H9 (cell line): ENCODE results near the gene EPB41L4B. TPM values are rescaled to one million over a fixed set of nuclear protein-coding genes. Genes with fewer than 3 reads are reported as not detected.
A peak's percentile ranks its signal among the peaks of the same experiment; 100 is the strongest.

Source experiments
- DNase-seq: peaks from one replicate; pipeline ENCODE4 v3.0.0-alpha.2; 2017
- H2AFZ ChIP-seq: one replicate; pipeline ENCODE4 v1.6.1; 2013; ENCODE audit warnings: mild to moderate bottlenecking, low read length, control low read depth, moderate library complexity
- H2AK5ac ChIP-seq: 2 replicates; pipeline ENCODE4 v1.6.1; 2013; ENCODE audit warnings: low read length, control low read depth, mixed read lengths; ENCODE audit not compliant: insufficient read length
- H2BK120ac ChIP-seq: one replicate; pipeline ENCODE4 v1.6.1; 2013; ENCODE audit warnings: low read depth, mild to moderate bottlenecking, low read length, control low read depth, inconsistent platforms; ENCODE audit not compliant: poor library complexity, severe bottlenecking
- H2BK12ac ChIP-seq: 2 replicates; pipeline ENCODE4 v1.6.1; 2013; ENCODE audit warnings: low read length, control low read depth, mixed read lengths, low read depth; ENCODE audit not compliant: insufficient read length
- H2BK15ac ChIP-seq: 2 replicates; pipeline ENCODE4 v1.6.1; 2013; ENCODE audit warnings: low read depth, low read length, control low read depth
- H2BK20ac ChIP-seq: one replicate; pipeline ENCODE4 v1.6.1; 2013; ENCODE audit warnings: low read depth, mild to moderate bottlenecking, low read length, control low read depth, inconsistent platforms; ENCODE audit not compliant: poor library complexity, severe bottlenecking
- H2BK5ac ChIP-seq: 2 replicates; pipeline ENCODE4 v1.6.1; 2013; ENCODE audit warnings: low read length, control low read depth, mixed read lengths; ENCODE audit not compliant: insufficient read length
- H3K14ac ChIP-seq: 2 replicates; pipeline ENCODE4 v1.6.1; 2013; ENCODE audit warnings: low read length, control low read depth; ENCODE audit not compliant: insufficient read depth
- H3K18ac ChIP-seq: 2 replicates; pipeline ENCODE4 v1.6.1; 2013; ENCODE audit warnings: low read depth, mild to moderate bottlenecking, mixed read lengths, low read length, control low read depth; ENCODE audit not compliant: insufficient read length
- H3K23ac ChIP-seq: 2 replicates; pipeline ENCODE4 v1.6.1; 2013; ENCODE audit warnings: low read length, control low read depth, mixed read lengths, low read depth; ENCODE audit not compliant: insufficient read length
- H3K23me2 ChIP-seq: 2 replicates; pipeline ENCODE4 v1.6.1; 2013; ENCODE audit warnings: low read depth, mild to moderate bottlenecking, mixed read lengths, low read length, control low read depth; ENCODE audit not compliant: insufficient read length, poor library complexity, severe bottlenecking
- H3K27ac ChIP-seq: 2 replicates; pipeline ENCODE4 v1.5.1; 2013; ENCODE audit warnings: low read length, control low read depth, mixed read lengths, low read depth; ENCODE audit not compliant: insufficient read length
- H3K27me3 ChIP-seq: 2 replicates; pipeline ENCODE4 v1.6.1; 2013; ENCODE audit warnings: low read length, control low read depth, inconsistent platforms; ENCODE audit not compliant: insufficient read depth
- H3K4ac ChIP-seq: 2 replicates; pipeline ENCODE4 v1.6.1; 2013; ENCODE audit warnings: low read depth, mild to moderate bottlenecking, control low read depth, inconsistent platforms, low read length, moderate library complexity
- H3K4me1 ChIP-seq: 2 replicates; pipeline ENCODE4 v1.6.1; 2013; ENCODE audit warnings: low read length, control low read depth, inconsistent platforms; ENCODE audit not compliant: insufficient read depth
- H3K4me2 ChIP-seq: 2 replicates; pipeline ENCODE4 v1.6.1; 2013; ENCODE audit warnings: low read length, control low read depth, mixed read lengths; ENCODE audit not compliant: insufficient read length, insufficient read depth
- H3K56ac ChIP-seq: 2 replicates; pipeline ENCODE4 v1.6.1; 2013; ENCODE audit warnings: low read depth, mild to moderate bottlenecking, mixed read lengths, low read length, control low read depth; ENCODE audit not compliant: insufficient read length
- H3K79me1 ChIP-seq: 2 replicates; pipeline ENCODE4 v1.6.1; 2013; ENCODE audit warnings: low read depth, mild to moderate bottlenecking, moderate library complexity, low read length, control low read depth, inconsistent platforms; ENCODE audit not compliant: insufficient read depth, poor library complexity, severe bottlenecking
- H3K79me2 ChIP-seq: 2 replicates; pipeline ENCODE4 v1.6.1; 2013; ENCODE audit warnings: low read length, control low read depth, inconsistent platforms; ENCODE audit not compliant: insufficient read depth
- H3K9ac ChIP-seq: 2 replicates; pipeline ENCODE4 v1.6.1; 2013; ENCODE audit warnings: low read length, control low read depth, mixed read lengths; ENCODE audit not compliant: insufficient read length; ENCODE audit errors: extremely low read depth
- H3K9me3 ChIP-seq: one replicate; pipeline ENCODE4 v1.6.1; 2013; ENCODE audit warnings: low read depth, low read length, inconsistent platforms; ENCODE audit not compliant: control insufficient read depth
- H3T11ph ChIP-seq: one replicate; pipeline ENCODE4 v1.6.1; 2013; ENCODE audit warnings: mild to moderate bottlenecking, low read length, control low read depth, inconsistent platforms
- H4K20me1 ChIP-seq: one replicate; pipeline ENCODE4 v1.6.1; 2013; ENCODE audit not compliant: control insufficient read depth, insufficient read length, insufficient read depth
- H4K5ac ChIP-seq: 2 replicates; pipeline ENCODE4 v1.6.1; 2013; ENCODE audit warnings: low read depth, mild to moderate bottlenecking, mixed read lengths, low read length, control low read depth; ENCODE audit not compliant: insufficient read length
- H4K8ac ChIP-seq: replicated peaks from 2 replicates; pipeline ENCODE4 v1.6.1; 2013; ENCODE audit warnings: low read length, control low read depth, mixed read lengths, low read depth; ENCODE audit not compliant: insufficient read length
- H4K91ac ChIP-seq: 2 replicates; pipeline ENCODE4 v1.6.1; 2013; ENCODE audit warnings: low read depth, mild to moderate bottlenecking, moderate library complexity, mixed read lengths, low read length, control low read depth; ENCODE audit not compliant: insufficient read length
- H3K27ac Mint-ChIP-seq, 3 experiments: 2 replicates in 2 of 3; 3 replicates in 1 of 3; pipeline ENCODE4 v1.8.0; 2020 to 2021; ENCODE audit warnings: mixed read lengths in 3 of 3, mild to moderate bottlenecking in 1 of 3, moderate library complexity in 1 of 3
- H3K27me3 Mint-ChIP-seq: 2 replicates; pipeline ENCODE4 v1.8.0; 2021; ENCODE audit warnings: low read depth, mild to moderate bottlenecking, moderate library complexity, mixed read lengths
- H3K36me3 Mint-ChIP-seq, 3 experiments: 2 replicates in 2 of 3; 3 replicates in 1 of 3; pipeline ENCODE4 v1.8.0; 2020 to 2021; ENCODE audit warnings: low read depth in 3 of 3, mixed read lengths in 3 of 3; ENCODE audit not compliant: insufficient read depth in 1 of 3
- H3K4me1 Mint-ChIP-seq, 2 experiments: 2 replicates each; pipeline ENCODE4 v1.8.0; 2020; ENCODE audit warnings: mixed read lengths in 2 of 2
- H3K4me3 Mint-ChIP-seq, 2 experiments: 2 replicates in 1 of 2; 3 replicates in 1 of 2; pipeline ENCODE4 v1.8.0; 2020 to 2021; ENCODE audit warnings: mild to moderate bottlenecking in 2 of 2, mixed read lengths in 2 of 2, moderate library complexity in 1 of 2
- H3K9me3 Mint-ChIP-seq, 2 experiments: 2 replicates in 1 of 2; 3 replicates in 1 of 2; pipeline ENCODE4 v1.8.0; 2020; ENCODE audit warnings: mild to moderate bottlenecking in 2 of 2, mixed read lengths in 2 of 2, moderate library complexity in 1 of 2
- WGBS: extraction: QIAGEN DNeasy Blood & Tissue Kit; methylation state at CpG from one replicate; pipeline ENCODE4 v1.1.7; 2013; ENCODE audit warnings: missing lambda C conversion rate, low lambda C conversion rate, mixed read lengths; ENCODE audit not compliant: insufficient read length; ENCODE audit errors: extremely low coverage; 5-methylcytosine and 5-hydroxymethylcytosine counted together
- total RNA-seq: library from RNA; stranded (reverse); gene quantifications from 2 replicates; pipeline ENCODE4 v1.2.1, GENCODE V29; 2021
- TF ChIP-seq, protein P1 (sequence below): fragments of 200-600 bp; sonication (generic); conservative IDR thresholded peaks from 3 replicates; pipeline ENCODE4 v1.8.0; 2021; ENCODE audit warnings: antibody characterized with exemption, mild to moderate bottlenecking

Gene EPB41L4B
- total RNA-seq, 1 experiment from 2014 or later = 18.9 TPM

DNA sequence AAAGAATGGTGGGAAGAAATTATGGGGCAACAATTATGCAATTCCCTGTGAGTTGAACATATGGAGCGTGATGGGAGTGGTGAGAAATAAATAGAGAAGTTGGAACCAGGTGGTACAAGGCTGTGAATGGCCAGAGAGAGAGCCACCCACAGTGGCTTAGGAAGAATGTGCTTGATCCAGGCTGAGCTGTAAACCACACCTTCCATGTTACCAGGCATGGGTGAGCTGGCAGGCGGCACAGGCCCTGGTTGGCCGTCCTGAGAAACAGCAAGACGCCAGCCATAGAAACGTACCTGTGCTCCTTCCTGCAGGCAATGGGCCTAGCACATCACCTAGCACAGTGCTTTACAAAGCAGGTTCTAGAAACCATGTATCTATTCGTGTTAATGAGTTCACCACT lies 74.3 kb downstream of the EPB41L4B start:
- peaks cover 3 to 19% (median 6%) of the 10 kb centered on the region in 3 experiments; a peak in 6 of 7 replicates for H3K36me3 Mint-ChIP-seq
- no peaks in the 10 kb centered on the region for H3K27me3 ChIP-seq
- no peak overlapping the region for H2BK15ac ChIP-seq
- no peak overlapping the region for H3K18ac ChIP-seq
- H2BK5ac ChIP-seq = no peak overlapping the region
- no peaks in the 10 kb centered on the region for H3K79me2 ChIP-seq
- no peak overlapping the region for H3K23ac ChIP-seq
- H4K20me1 ChIP-seq = no peaks in the 10 kb centered on the region
- no peak overlapping the region for H2BK120ac ChIP-seq
- H2BK12ac ChIP-seq = no peak overlapping the region
- peaks cover 35 to 41% of the 10 kb centered on the region in 2 experiments for H3K4me1 Mint-ChIP-seq
- DNase-seq = no peak
- no CpG with 5 or more reads among the region's 6 CpGs for WGBS
- H3K27me3 Mint-ChIP-seq = no peaks in the 10 kb centered on the region; the same call in 1 of the 2 replicates
- no peak overlapping the region for H4K5ac ChIP-seq
- H3K9me3 ChIP-seq = no peaks in the 10 kb centered on the region
- H3K27ac Mint-ChIP-seq = peak overlapping the region in 1 of 3 experiments; percentile 42; a peak in 3 of 7 replicates
- H4K8ac ChIP-seq = no peak overlapping the region
- no peak overlapping the region for H3K14ac ChIP-seq
- H3K9me3 Mint-ChIP-seq = no peaks in the 10 kb centered on the region; a peak in 1 of 5 replicates
- H3K4me1 ChIP-seq = peaks cover 2% of the 10 kb centered on the region; the same call in 1 of the 2 replicates
- H3K4me3 Mint-ChIP-seq = no peak overlapping the region
- H4K91ac ChIP-seq = no peak overlapping the region
- no peak overlapping the region for H2AK5ac ChIP-seq
- H3K27ac ChIP-seq = no peak overlapping the region
- no peak overlapping the region for H3K4ac ChIP-seq
- no peak overlapping the region for H3K56ac ChIP-seq
- H2AFZ ChIP-seq = no peak overlapping the region
- no peaks in the 10 kb centered on the region for H3K23me2 ChIP-seq
- no peak overlapping the region for H2BK20ac ChIP-seq
- TF ChIP-seq, protein P1, sequence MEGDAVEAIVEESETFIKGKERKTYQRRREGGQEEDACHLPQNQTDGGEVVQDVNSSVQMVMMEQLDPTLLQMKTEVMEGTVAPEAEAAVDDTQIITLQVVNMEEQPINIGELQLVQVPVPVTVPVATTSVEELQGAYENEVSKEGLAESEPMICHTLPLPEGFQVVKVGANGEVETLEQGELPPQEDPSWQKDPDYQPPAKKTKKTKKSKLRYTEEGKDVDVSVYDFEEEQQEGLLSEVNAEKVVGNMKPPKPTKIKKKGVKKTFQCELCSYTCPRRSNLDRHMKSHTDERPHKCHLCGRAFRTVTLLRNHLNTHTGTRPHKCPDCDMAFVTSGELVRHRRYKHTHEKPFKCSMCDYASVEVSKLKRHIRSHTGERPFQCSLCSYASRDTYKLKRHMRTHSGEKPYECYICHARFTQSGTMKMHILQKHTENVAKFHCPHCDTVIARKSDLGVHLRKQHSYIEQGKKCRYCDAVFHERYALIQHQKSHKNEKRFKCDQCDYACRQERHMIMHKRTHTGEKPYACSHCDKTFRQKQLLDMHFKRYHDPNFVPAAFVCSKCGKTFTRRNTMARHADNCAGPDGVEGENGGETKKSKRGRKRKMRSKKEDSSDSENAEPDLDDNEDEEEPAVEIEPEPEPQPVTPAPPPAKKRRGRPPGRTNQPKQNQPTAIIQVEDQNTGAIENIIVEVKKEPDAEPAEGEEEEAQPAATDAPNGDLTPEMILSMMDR = no peak
- no peak overlapping the region for H3K4me2 ChIP-seq
- H3K79me1 ChIP-seq = no peaks in the 10 kb centered on the region
- H3T11ph ChIP-seq = no peak overlapping the region
- no peak overlapping the region for H3K9ac ChIP-seq
